CD4-positive, alpha-beta T cell treated with Interleukin-6 for 4 hours (primary cell): ENCODE measurements around the gene NAA35.
A peak's percentile ranks its signal among the peaks of the same experiment; 100 is the strongest.
"Not testable (repeated sequence)": the region's sequence is repeated elsewhere in the genome, so short reads cannot be mapped to it uniquely, and the experiment has no call there.

Experiments used
- DNase-seq: peaks from one replicate; pipeline ENCODE4 v3.0.0-alpha.2; 2020; ENCODE audit warnings: mixed read lengths

Gene NAA35

GRCh38 chr9:85940832-85941621, at the start of gene NAA35:
Gene NAA35 (plus strand): TSS chr9:85941146. CDS start chr9:85942160, 1,014 bp downstream.
- peak; percentile 99 for DNase-seq

GRCh38 chr9:85892401-85892800, 48.5 kb upstream of the NAA35 start:
- DNase-seq = no peak

GRCh38 chr9:85895685-85896084, 45.3 kb upstream of the NAA35 start:
- DNase-seq = no peak

- DNase-seq = no peak
These were observed 43.1 kb upstream of the NAA35 start for GRCh38 chr9:85897848-85898247.

- DNase-seq = no peak
These were observed 42.6 kb upstream of the NAA35 start for GRCh38 chr9:85898332-85898731.

- no peak for DNase-seq
These were observed 41.6 kb upstream of the NAA35 start for GRCh38 chr9:85899388-85899787.

GRCh38 chr9:85900504-85901201, 40.3 kb upstream of the NAA35 start:
- peak; percentile 27 for DNase-seq

- DNase-seq = no peak
These were observed 36.0 kb upstream of the NAA35 start for GRCh38 chr9:85904975-85905374.

- no peak for DNase-seq
These were observed 35.0 kb upstream of the NAA35 start for GRCh38 chr9:85905957-85906356.

- DNase-seq = no peak
These were observed 31.6 kb upstream of the NAA35 start for GRCh38 chr9:85909390-85909789.

GRCh38 chr9:85914108-85914507, 26.8 kb upstream of the NAA35 start:
- no peak for DNase-seq

- no peak for DNase-seq
These were observed 23.2 kb upstream of the NAA35 start for GRCh38 chr9:85917756-85918155.

- no peak for DNase-seq
These were observed 15.5 kb upstream of the NAA35 start for GRCh38 chr9:85925493-85925892.

- DNase-seq = no peak
These were observed 13.9 kb upstream of the NAA35 start for GRCh38 chr9:85927076-85927475.

GRCh38 chr9:85931495-85931894, 9.5 kb upstream of the NAA35 start:
- DNase-seq = no peak

- DNase-seq = not testable (repeated sequence)
These were observed 5.0 kb upstream of the NAA35 start for GRCh38 chr9:85935950-85936349.

GRCh38 chr9:85940275-85940831, 593 bp upstream of the NAA35 start:
- no peak for DNase-seq

- no peak for DNase-seq
These were observed 635 bp downstream of the NAA35 start for GRCh38 chr9:85941622-85941940.

GRCh38 chr9:85941966-85942912, 1.3 kb downstream of the NAA35 start:
- DNase-seq = no peak

GRCh38 chr9:85942913-85943709, 2.2 kb downstream of the NAA35 start:
- DNase-seq = no peak

- DNase-seq = no peak
These were observed 2.9 kb downstream of the NAA35 start for GRCh38 chr9:85943757-85944430.

GRCh38 chr9:85944672-85945071, 3.7 kb downstream of the NAA35 start:
- no peak for DNase-seq
